Activated naive CD8-positive, alpha-beta T cell treated with anti-CD3 and anti-CD28 coated beads, Interleukin-2, amount 10 ng/mL, durations not matched to agents 7 days and 5 days (primary cell): ENCODE results near the gene SLC12A5. TPM values are rescaled to one million over a fixed set of nuclear protein-coding genes. Genes with fewer than 3 reads are reported as not detected.
A peak's percentile ranks its signal among the peaks of the same experiment; 100 is the strongest.

Experiments used
- ATAC-seq: fragments of 150-1000 bp; cut with Tn5 transposase; one replicate; pipeline ENCODE4 v1.10.0; 2021; ENCODE audit warnings: low read depth, moderate library complexity
- POLR2A ChIA-PET: fragments of 350-600 bp; sonication (Branson Sonifier 250); formaldehyde crosslinking; loops from one replicate; lab custom pipeline; 2021; ENCODE audit warnings: antibody characterized with exemption; lab: Charles Lee
- DNase-seq: peaks from one replicate; pipeline ENCODE4 v3.0.0; 2021
- H3K27ac Mint-ChIP-seq: one replicate; pipeline ENCODE4 v1.8.0; 2022; ENCODE audit warnings: mild to moderate bottlenecking, mixed read lengths
- H3K27me3 Mint-ChIP-seq: one replicate; pipeline ENCODE4 v1.8.0; 2022; ENCODE audit warnings: mild to moderate bottlenecking, moderate library complexity, mixed read lengths
- H3K36me3 Mint-ChIP-seq: one replicate; pipeline ENCODE4 v1.8.0; 2021; ENCODE audit warnings: mild to moderate bottlenecking, mixed read lengths
- H3K4me1 Mint-ChIP-seq: one replicate; pipeline ENCODE4 v1.8.0; 2021; ENCODE audit warnings: mixed read lengths
- H3K4me3 Mint-ChIP-seq: one replicate; pipeline ENCODE4 v1.8.0; 2022; ENCODE audit warnings: mild to moderate bottlenecking, moderate library complexity, mixed read lengths
- H3K9me3 Mint-ChIP-seq: one replicate; pipeline ENCODE4 v1.8.0; 2021; ENCODE audit warnings: mixed read lengths
- total RNA-seq, 2 experiments: library from RNA; stranded (reverse); gene quantifications; one replicate each; pipeline ENCODE4 v1.2.3, GENCODE V29; 2021

The SLC12A5 gene
- total RNA-seq, 2 experiments from 2014 or later = 1.6 to 1.9 TPM

DNA sequence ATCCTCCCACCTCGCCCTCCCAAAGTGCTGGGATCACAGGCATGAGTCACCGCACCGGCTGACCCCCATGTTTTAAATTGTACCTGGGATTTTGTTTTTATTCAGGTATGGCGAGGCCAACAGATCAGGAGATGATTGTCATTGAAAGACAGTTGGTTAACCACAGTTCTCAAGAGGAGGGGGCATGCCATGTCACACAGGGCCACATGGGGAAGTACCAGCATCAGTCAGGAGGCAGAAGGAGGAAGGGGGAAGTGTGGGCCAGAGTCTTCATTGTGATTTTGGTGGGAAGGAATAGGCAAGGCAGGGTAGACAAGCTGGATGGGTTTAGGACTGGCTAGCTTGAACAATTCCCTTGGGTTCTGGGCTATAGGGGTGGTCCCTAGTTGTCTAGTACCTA is 30.3 kb upstream of the SLC12A5 start:
- no peaks in the 10 kb centered on the region for H3K9me3 Mint-ChIP-seq
- H3K27me3 Mint-ChIP-seq = peaks cover 12% of the 10 kb centered on the region
- ATAC-seq = peak; percentile 59
- POLR2A ChIA-PET = interaction anchor here (1.3 kb wide), 1 partner anchor 26 kb away, joined by 3 read pairs; the partner anchor contains the start of gene ZNF335
- no peak for DNase-seq
- H3K4me1 Mint-ChIP-seq = peaks cover 39% of the 10 kb centered on the region
- peak overlapping the region; percentile 46 for H3K27ac Mint-ChIP-seq
- peak overlapping the region; percentile 26 for H3K4me3 Mint-ChIP-seq
- H3K36me3 Mint-ChIP-seq = no peaks in the 10 kb centered on the region

DNA sequence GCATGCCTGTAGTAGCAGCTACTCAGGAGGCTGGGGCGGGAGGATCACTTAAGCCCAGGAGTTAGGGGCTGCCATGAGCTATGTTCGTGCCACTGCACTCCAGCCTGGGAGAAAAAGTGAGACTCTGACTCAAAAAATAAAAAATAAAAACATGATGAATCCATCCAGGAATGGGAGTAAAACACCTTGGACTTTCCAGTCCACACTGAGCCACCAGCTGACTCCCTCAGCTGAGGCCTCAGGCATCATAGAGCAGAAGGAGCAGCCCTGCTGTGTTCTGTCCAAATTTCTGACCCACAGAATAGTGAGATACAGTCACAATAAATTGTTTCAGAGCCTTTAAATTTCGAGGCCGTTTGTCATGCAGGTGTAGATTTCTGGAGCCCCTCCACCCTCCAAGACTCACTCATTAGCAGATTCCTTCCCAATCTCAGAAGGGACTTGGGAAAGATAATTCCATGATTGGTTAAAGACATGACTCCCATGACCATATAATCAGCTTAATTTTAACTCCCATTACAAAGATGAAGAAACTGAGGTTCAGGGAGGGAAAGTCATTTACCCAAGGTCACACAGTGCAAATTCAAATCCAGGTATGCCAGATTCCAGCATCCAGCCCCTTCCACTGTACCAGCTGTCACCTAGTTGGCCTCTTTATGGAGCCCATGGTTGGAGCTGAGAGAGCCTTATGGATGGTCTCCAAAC is 29.3 kb upstream of the SLC12A5 start:
- H3K4me3 Mint-ChIP-seq = no peak overlapping the region
- POLR2A ChIA-PET = interaction anchor here (0.6 to 1.3 kb wide), 3 partner anchors 8 to 29 kb away, joined by 3 to 4 read pairs (median 3); partner anchors contain the start of gene ZNF335

DNA sequence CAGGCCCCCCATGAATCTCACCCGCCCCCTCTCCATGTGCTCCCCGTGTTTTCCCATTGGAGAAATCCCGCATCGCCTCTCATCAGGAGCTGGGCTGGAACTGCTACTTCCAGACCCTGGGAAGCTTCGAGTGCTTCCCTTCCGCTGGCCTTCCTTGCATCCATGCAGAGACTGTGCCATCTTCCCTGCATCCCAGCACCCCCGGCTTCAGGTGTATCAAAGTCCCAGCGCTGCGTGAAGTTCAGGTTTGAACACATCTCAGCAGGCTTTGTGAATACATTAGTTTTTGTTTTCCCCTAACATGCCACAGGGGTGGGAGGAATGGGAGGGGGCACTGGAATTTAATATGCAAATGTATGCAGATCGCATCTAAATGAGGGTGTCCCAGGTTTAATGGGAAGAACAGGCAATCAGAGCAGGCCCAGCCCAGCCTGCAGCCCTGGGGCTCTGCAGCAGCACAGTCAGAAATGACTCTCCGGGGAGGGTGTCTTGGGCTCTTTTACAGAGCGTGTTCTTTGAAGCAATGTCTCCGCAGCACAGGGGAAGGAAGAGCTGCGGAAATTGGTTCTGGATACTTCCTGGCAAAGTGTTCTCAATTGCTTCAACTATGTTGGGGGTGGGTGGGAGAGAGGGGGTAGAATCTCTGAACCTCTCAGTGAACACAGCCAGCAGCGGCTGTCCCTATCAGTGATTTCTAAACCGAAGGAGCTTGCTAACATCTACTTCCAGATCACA is 28.6 kb upstream of the SLC12A5 start:
- POLR2A ChIA-PET = interaction anchor here (0.8 to 1.4 kb wide), 2 partner anchors 13 to 66 kb away, joined by 3 to 4 read pairs; partner anchors contain the start of gene PCIF1
- peaks cover 46% of the 10 kb centered on the region for H3K4me1 Mint-ChIP-seq
- H3K9me3 Mint-ChIP-seq = no peaks in the 10 kb centered on the region
- H3K27me3 Mint-ChIP-seq = peaks cover 13% of the 10 kb centered on the region
- peak overlapping the region; percentile 70 for H3K27ac Mint-ChIP-seq
- H3K4me3 Mint-ChIP-seq = peak overlapping the region; percentile 31
- H3K36me3 Mint-ChIP-seq = no peaks in the 10 kb centered on the region
- DNase-seq = no peak
- peak; percentile 62 for ATAC-seq

More for the DNA sequence above, 29.3 kb upstream of the SLC12A5 start:
- Mint-ChIP-seq H3K9me3 (no peaks in the 10 kb centered on the region), H3K4me1 (peaks cover 45% of the 10 kb centered on the region), H3K27me3 (peaks cover 10% of the 10 kb centered on the region), H3K27ac (no peak overlapping the region), H3K36me3 (no peaks in the 10 kb centered on the region)
- no peak for ATAC-seq
- no peak for DNase-seq

DNA sequence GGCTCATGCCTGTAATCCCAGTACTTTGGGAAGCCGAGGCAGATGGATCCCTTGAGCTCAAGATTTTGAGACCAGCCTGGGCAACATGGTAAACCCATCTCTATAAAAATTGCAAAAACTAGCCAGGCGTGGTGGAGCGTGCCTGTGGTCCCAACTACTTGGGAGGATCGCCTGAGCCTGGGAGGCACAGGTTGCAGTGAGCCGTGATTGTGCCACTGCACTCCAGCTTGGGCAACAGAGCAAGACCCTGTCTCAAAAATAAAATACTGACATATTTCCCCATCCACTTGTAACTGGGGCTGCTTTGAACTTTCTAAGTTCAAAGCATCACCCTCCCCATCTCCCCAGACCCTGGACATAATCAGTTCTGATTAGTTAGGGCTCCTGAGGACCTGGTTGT is 27.5 kb upstream of the SLC12A5 start:
- Mint-ChIP-seq H3K4me3 (no peak overlapping the region), H3K36me3 (no peaks in the 10 kb centered on the region), H3K27me3 (peaks cover 20% of the 10 kb centered on the region), H3K27ac (no peak overlapping the region), H3K9me3 (no peaks in the 10 kb centered on the region), H3K4me1 (peaks cover 55% of the 10 kb centered on the region)
- DNase-seq = no peak
- POLR2A ChIA-PET = interaction anchor here (0.8 to 1.4 kb wide), 3 partner anchors 12 to 67 kb away, joined by 3 to 4 read pairs (median 3); partner anchors contain the start of gene PCIF1
- no peak for ATAC-seq

GRCh38 chr20:46002008-46002407 is 27.0 kb upstream of the SLC12A5 start:
- Mint-ChIP-seq H3K4me1 (peaks cover 56% of the 10 kb centered on the region), H3K27me3 (peaks cover 20% of the 10 kb centered on the region), H3K9me3 (no peaks in the 10 kb centered on the region), H3K27ac (no peak overlapping the region), H3K4me3 (no peak overlapping the region), H3K36me3 (no peaks in the 10 kb centered on the region)
- DNase-seq (no peak), ATAC-seq (no peak)
- POLR2A ChIA-PET = interaction anchor here (0.8 to 1.4 kb wide), 2 partner anchors 12 to 67 kb away, joined by 3 to 4 read pairs; partner anchors contain the start of gene PCIF1

- H3K4me3 Mint-ChIP-seq = peak overlapping the region; percentile 71
- no peak for ATAC-seq
- peak overlapping the region; percentile 63 for H3K27ac Mint-ChIP-seq
Measured at GRCh38 chr20:46004187-46004586, 24.8 kb upstream of the SLC12A5 start.

DNA sequence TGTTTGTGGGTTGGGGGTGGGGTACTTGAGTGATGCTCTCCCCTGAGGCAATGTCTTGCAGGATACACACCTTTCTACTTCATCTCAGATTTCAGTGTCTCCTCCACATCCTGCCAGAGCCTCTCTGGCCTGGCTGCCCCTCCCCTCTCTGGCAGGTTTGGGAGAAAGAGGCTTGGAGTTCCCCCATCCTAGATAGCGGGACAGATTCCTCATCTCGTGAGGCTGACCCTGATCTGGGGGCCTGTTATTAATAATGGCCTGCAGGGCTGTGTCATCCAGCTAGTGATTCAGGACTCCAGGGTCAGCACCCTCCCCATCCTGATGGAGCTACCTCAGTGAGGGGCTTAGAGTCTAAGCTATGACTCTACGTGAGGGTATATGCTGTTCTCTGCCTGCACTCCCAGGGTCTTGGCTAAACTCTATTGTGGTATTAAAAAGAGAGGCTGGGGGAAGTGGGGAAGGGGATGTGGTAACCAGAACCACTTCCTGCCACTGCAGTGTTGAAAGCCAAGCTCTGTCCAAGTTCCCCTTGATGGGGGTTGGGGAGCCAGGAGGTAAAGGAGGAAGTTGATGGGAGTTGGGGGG is 24.0 kb upstream of the SLC12A5 start:
- H3K9me3 Mint-ChIP-seq = no peaks in the 10 kb centered on the region
- ATAC-seq (peak; percentile 63), DNase-seq (peak; percentile 54)
- H3K27me3 Mint-ChIP-seq = peaks cover 43% of the 10 kb centered on the region
- H3K27ac Mint-ChIP-seq = peak overlapping the region; percentile 63
- no peaks in the 10 kb centered on the region for H3K36me3 Mint-ChIP-seq
- H3K4me3 Mint-ChIP-seq = peak overlapping the region; percentile 71
- H3K4me1 Mint-ChIP-seq = peaks cover 55% of the 10 kb centered on the region
- POLR2A ChIA-PET = interaction anchor here (0.6 to 1.5 kb wide), 7 partner anchors 8 to 70 kb away, joined by 3 to 5 read pairs (median 4); partner anchors contain the start of genes PCIF1 and ZNF335

More at GRCh38 chr20:46004187-46004586, 24.8 kb upstream of the SLC12A5 start:
- DNase-seq = no peak
- Mint-ChIP-seq H3K9me3 (no peaks in the 10 kb centered on the region), H3K27me3 (peaks cover 39% of the 10 kb centered on the region), H3K4me1 (peaks cover 53% of the 10 kb centered on the region), H3K36me3 (no peaks in the 10 kb centered on the region)
- POLR2A ChIA-PET = interaction anchor here (1.2 to 1.5 kb wide), 3 partner anchors 9 to 31 kb away, joined by 3 to 4 read pairs (median 4); partner anchors contain the start of gene ZNF335

DNA sequence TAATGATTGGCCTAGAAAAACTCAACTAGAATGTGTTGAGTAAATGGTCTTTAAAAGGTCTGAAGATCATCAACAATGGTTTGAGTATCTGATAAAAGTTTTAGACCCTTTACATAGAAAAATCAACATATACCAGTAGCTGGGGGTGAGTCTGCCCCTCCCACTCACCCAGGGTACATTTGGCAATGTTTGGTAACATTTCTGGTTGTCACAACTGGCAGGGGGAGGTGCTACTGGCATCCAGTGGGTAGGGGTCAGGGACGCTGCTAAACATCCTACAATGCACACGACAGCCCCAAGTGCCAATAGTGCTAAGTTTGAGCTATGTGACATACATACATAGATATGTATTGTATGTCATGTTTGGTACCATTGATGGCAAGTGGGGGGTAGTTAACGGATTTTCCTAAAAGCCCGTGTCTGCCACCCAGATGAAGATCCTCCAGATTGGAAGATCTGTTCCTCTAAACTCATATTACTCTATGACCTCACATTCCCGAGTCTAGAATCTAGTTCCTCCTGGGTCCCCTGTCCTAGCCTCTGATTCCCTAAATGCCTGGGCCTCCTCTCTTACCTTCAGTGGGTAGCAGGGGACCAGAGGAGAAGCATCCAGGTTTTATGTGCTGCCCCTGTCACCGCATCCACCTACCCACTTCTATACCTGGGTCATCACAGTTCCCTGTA is 22.9 kb upstream of the SLC12A5 start:
- Mint-ChIP-seq H3K9me3 (no peaks in the 10 kb centered on the region), H3K4me1 (peaks cover 57% of the 10 kb centered on the region), H3K27ac (no peak overlapping the region), H3K36me3 (no peaks in the 10 kb centered on the region), H3K4me3 (peak overlapping the region; percentile 35), H3K27me3 (peaks cover 55% of the 10 kb centered on the region)
- ATAC-seq (no peak), DNase-seq (no peak)
- POLR2A ChIA-PET = interaction anchor here (1.3 kb wide), 1 partner anchor 72 kb away, joined by 4 read pairs; the partner anchor contains the start of gene PCIF1

- Mint-ChIP-seq H3K27ac (no peak overlapping the region), H3K4me3 (no peak overlapping the region), H3K9me3 (no peaks in the 10 kb centered on the region), H3K36me3 (no peaks in the 10 kb centered on the region), H3K27me3 (peaks cover 61% of the 10 kb centered on the region), H3K4me1 (peaks cover 62% of the 10 kb centered on the region)
- POLR2A ChIA-PET = no interaction called here
- no peak for DNase-seq
- no peak for ATAC-seq
Measured at GRCh38 chr20:46006964-46007363, 22.1 kb upstream of the SLC12A5 start.

GRCh38 chr20:46007671-46008070 is 21.3 kb upstream of the SLC12A5 start:
- Mint-ChIP-seq H3K9me3 (no peaks in the 10 kb centered on the region), H3K27ac (no peak overlapping the region), H3K36me3 (no peaks in the 10 kb centered on the region), H3K4me3 (no peak overlapping the region), H3K27me3 (peaks cover 68% of the 10 kb centered on the region), H3K4me1 (peaks cover 62% of the 10 kb centered on the region)
- ATAC-seq (no peak), DNase-seq (no peak)
- POLR2A ChIA-PET = no interaction called here

DNA sequence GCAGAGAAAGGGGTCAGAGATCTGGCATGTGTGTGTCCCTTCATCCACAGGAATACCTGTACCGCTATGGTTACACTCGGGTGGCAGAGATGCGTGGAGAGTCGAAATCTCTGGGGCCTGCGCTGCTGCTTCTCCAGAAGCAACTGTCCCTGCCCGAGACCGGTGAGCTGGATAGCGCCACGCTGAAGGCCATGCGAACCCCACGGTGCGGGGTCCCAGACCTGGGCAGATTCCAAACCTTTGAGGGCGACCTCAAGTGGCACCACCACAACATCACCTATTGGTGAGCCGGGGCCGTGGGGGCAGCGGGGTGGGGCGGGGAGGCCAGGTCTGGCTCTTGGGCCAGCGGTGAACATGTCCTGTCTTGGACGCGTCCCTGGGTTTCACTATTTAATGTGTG is 19.2 kb upstream of the SLC12A5 start:
- POLR2A ChIA-PET = no interaction called here
- Mint-ChIP-seq H3K9me3 (no peaks in the 10 kb centered on the region), H3K27me3 (peaks cover 73% of the 10 kb centered on the region), H3K36me3 (no peaks in the 10 kb centered on the region), H3K4me1 (peaks cover 59% of the 10 kb centered on the region), H3K27ac (no peak overlapping the region), H3K4me3 (no peak overlapping the region)
- no peak for DNase-seq
- no peak for ATAC-seq

DNA sequence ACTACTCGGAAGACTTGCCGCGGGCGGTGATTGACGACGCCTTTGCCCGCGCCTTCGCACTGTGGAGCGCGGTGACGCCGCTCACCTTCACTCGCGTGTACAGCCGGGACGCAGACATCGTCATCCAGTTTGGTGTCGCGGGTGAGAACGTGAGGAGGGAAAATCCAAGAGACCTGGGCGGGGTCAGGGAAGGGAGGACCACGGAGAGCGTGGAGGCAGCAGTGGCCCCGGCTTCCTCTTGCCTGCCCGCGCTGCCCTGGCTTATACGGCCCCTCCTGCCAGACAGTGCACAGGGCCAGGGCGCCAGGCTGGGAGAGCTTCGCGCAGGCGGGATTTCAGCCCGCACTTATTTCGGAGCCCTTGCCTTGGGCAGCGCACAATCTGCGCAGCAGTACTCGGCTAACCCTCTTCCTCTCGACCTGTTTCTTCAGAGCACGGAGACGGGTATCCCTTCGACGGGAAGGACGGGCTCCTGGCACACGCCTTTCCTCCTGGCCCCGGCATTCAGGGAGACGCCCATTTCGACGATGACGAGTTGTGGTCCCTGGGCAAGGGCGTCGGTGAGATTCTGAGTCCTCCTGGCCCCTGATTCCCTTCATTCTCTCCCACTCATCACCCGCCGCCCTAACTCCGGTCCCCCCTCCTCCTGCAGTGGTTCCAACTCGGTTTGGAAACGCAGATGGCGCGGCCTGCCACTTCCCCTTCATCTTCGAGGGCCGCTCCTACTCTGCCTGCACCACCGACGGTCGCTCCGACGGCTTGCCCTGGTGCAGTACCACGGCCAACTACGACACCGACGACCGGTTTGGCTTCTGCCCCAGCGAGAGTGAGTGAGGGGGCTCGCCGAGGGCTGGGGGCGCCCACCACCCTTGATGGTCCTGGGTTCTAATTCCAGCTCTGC is 18.3 kb upstream of the SLC12A5 start:
- peaks cover 50% of the 10 kb centered on the region for H3K4me1 Mint-ChIP-seq
- H3K9me3 Mint-ChIP-seq = no peaks in the 10 kb centered on the region
- H3K36me3 Mint-ChIP-seq = no peaks in the 10 kb centered on the region
- peak; percentile 60 for DNase-seq
- peak overlapping the region; percentile 35 for H3K4me3 Mint-ChIP-seq
- H3K27ac Mint-ChIP-seq = no peak overlapping the region
- peaks cover 71% of the 10 kb centered on the region for H3K27me3 Mint-ChIP-seq
- POLR2A ChIA-PET = interaction anchor here (0.5 to 1.0 kb wide), 2 partner anchors 20 to 40 kb away, joined by 3 read pairs; no protein-coding TSS in a partner anchor
- peak; percentile 28 for ATAC-seq
